ENCODE data around the gene TMEM63B.

TMEM63B gene

GRCh38 chr6:44151348-44152108 lies 24.2 kb downstream of the TMEM63B start:
- peak; percentile 74 for DNase-seq (ENCODE audit: insufficient read length, low spot score)
- no peak for FAIRE-seq
- no peak for TF ChIP-seq POLR2A (IDR thresholded peaks at IDR 0.05; ENCODE audit: low read depth, low read length)

DNA sequence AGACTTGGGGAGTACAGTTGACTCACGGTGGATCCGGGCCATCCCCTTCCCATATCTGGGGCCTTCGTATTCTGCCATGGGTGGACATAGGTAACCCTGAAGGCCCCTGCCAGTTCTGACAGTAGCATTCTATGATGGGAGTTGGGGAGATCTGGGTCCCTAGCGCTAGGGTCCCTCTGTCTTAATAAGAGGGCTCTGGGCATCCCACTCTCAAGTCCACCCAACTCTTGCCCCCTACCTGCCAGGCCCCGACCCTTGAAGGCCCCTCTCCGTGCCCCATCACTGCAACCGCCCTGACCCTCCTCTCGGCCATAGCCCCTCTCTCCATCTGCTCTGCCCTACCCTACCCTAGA lies 24.7 kb downstream of the TMEM63B start:
- no peak for TF ChIP-seq POLR2A (IDR thresholded peaks at IDR 0.05; ENCODE audit: low read depth, low read length)
- DNase-seq (ENCODE audit: insufficient read length, low spot score), result no peak
- no peak for FAIRE-seq

- FAIRE-seq (no peak), DNase-seq (ENCODE audit: insufficient read length, low spot score) (no peak)
- no peak for TF ChIP-seq POLR2A (IDR thresholded peaks at IDR 0.05; ENCODE audit: low read depth, low read length)
Measured at GRCh38 chr6:44152533-44152932, 25.2 kb downstream of the TMEM63B start.

GRCh38 chr6:44154067-44154466 lies 26.7 kb downstream of the TMEM63B start:
- no peak for DNase-seq (ENCODE audit: insufficient read length, low spot score)
- TF ChIP-seq POLR2A (IDR thresholded peaks at IDR 0.05; ENCODE audit: low read depth, low read length), result no peak
- no peak for FAIRE-seq

DNA sequence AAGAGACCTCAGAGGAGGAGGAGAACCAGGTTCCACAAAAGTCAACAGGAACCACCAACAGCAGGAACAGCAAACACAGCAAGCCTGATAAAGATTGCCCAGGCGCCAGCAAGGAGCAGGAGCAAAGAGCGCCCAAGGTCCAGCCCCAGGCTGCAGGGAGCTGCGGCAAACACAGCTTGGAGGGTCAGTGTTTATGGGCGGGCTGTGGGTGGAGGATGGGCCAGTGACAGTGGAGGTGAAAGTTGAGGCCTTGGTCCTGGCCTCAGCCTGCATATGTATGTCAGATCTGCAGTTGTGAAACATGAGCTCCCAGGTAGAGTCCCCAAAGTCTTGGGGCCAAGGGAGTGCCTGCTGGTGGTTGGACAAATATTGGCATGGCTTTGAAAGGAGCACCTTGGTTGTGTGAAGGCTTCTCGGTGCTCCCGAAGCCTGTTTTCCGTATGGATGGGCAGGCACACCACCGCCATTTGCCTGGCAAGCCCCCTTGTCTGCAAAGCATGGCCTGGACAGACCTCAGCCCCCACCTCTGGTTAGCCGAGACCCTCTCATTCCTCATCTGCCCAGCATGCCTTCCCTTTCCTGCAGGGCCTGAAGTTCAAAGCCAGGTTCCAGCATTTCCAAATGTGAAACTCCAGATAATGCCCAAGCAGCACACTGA lies 29.3 kb downstream of the TMEM63B start:
- FAIRE-seq, result no peak
- no peak for TF ChIP-seq POLR2A (IDR thresholded peaks at IDR 0.05; ENCODE audit: low read depth, low read length)
- DNase-seq (ENCODE audit: insufficient read length, low spot score), result no peak

DNA sequence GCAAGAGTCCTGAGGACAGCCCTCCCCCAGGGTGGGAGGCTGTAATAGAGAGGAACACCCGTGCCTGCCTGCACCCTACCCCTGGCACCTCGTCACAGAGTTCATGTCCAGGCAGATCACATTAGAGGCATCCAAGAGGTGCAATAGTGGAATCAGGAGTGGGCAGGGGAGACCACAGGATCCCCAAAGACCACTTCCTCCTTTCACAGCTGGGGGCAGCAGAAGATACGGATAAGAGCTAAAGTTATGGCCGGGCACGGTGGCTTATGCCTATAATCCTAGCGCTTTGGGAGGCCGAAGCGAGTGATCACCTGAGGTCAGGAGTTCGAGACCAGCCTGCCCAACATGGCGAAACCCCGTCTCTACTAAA lies 29.8 kb downstream of the TMEM63B start:
- FAIRE-seq, result no peak
- DNase-seq (ENCODE audit: insufficient read length, low spot score), result no peak
- TF ChIP-seq POLR2A (IDR thresholded peaks at IDR 0.05; ENCODE audit: low read depth, low read length), result no peak

- no peak for TF ChIP-seq POLR2A (IDR thresholded peaks at IDR 0.05; ENCODE audit: low read depth, low read length)
- no peak for FAIRE-seq
- no peak for DNase-seq (ENCODE audit: insufficient read length, low spot score)
Measured at GRCh38 chr6:44158770-44159228, 31.4 kb downstream of the TMEM63B start, which contains the start of gene CAPN11. CAPN11 (plus strand) TSS chr6:44158820; CDS start chr6:44158849, 29 bp downstream.

- FAIRE-seq, result no peak
- DNase-seq (ENCODE audit: insufficient read length, low spot score), result peak; percentile 98
- 0 out of 2 replicates have a peak, but pooled peaks have one; percentile 14 for TF ChIP-seq POLR2A (IDR thresholded peaks at IDR 0.05; ENCODE audit: low read depth, low read length)
Measured at GRCh38 chr6:44161997-44162338, 34.6 kb downstream of the TMEM63B start.

GRCh38 chr6:44162876-44163625 lies 35.7 kb downstream of the TMEM63B start:
- FAIRE-seq (no peak), DNase-seq (ENCODE audit: insufficient read length, low spot score) (no peak)
- TF ChIP-seq POLR2A (IDR thresholded peaks at IDR 0.05; ENCODE audit: low read depth, low read length), result no peak

DNA sequence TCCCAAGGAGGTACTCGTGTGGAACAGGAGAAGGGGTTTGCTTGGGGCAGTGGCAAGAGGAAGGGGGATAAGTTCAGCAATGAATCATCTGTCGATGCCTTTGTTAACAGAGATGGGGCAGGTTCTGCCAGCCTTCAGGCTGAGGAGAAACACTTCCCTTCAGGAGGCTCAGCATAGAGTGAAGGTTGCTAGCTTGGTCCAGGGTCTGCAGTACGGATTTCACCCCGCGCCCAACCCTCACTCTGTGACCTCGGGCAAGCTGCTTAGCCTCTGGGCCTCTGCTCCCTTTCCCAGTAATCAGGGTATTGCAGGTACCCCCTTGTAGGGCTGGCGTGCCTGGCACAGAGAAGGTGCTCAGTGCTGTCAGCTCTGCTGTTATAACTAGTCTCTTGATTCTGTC lies 38.8 kb downstream of the TMEM63B start:
- no peak for FAIRE-seq
- TF ChIP-seq POLR2A (IDR thresholded peaks at IDR 0.05; ENCODE audit: low read depth, low read length), result no peak
- DNase-seq (ENCODE audit: insufficient read length, low spot score), result no peak

DNA sequence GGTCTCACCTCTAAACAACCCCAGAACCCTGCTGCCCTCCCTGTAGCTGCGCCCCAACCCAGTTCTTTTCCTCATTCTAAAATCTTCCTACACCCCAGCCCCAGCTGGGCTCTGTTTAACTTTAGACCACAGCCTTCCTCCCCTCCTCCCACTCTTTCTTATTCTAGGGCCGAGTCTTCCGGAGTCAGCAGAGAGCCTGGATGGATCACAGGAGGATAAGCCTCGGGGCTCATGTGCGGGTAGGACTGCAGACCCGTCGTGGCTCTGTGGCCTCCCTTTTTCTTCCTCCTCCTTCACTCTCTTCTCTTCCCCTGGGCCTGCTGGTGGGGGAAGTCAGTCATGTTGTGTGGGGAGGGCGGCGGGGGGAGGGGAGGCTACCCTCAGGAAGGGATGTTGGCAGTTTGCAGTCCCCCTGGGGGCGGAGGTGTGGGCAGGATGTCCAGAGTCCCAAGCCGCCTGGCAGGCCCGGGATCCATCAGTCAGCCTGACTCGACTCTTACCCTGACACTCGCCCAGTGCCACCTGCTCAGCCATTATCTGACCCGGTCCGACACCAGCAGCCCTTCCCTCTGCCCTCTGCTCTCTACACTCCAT lies 39.3 kb downstream of the TMEM63B start:
- FAIRE-seq (no peak), DNase-seq (ENCODE audit: insufficient read length, low spot score) (no peak)
- no peak for TF ChIP-seq POLR2A (IDR thresholded peaks at IDR 0.05; ENCODE audit: low read depth, low read length)

DNA sequence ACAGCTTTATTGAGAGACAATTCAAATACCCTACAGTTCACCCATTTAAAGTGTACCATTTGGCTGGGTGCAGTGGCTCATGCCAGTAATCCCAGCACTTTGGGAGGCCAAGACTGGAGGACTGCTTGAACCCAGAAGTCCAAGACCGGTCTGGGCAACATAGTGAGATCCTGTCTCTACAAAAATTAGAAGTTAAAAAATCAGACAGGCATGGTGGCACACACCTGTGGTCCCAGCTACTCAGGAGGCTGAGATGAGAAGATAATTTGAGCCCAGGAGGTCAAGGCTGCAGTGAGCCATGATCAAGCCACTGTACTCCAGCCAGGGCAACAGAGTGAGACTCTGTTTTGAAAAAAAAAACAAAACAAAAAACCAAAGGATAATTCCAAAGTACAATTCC lies 40.2 kb downstream of the TMEM63B start:
- no peak for FAIRE-seq
- no peak for TF ChIP-seq POLR2A (IDR thresholded peaks at IDR 0.05; ENCODE audit: low read depth, low read length)
- DNase-seq (ENCODE audit: insufficient read length, low spot score), result no peak

DNA sequence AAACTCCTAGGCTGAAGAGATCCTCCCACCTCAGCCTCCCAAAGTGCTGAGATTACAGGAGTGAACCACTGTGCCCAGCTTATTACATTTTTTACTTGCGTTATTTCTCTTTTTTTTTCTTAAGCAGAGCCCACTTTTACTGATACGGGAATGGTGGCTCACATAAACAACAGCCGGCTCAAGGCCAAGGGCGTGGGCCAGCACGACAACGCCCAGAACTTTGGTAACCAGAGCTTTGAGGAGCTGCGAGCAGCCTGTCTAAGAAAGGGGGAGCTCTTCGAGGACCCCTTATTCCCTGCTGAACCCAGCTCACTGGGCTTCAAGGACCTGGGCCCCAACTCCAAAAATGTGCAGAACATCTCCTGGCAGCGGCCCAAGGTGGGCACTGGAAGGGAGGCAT lies 41.8 kb downstream of the TMEM63B start:
- FAIRE-seq (no peak), DNase-seq (ENCODE audit: insufficient read length, low spot score) (no peak)
- no peak for TF ChIP-seq POLR2A (IDR thresholded peaks at IDR 0.05; ENCODE audit: low read depth, low read length)
